MM.1S (cell line): ENCODE measurements around the gene SPATS1.

Experiments used
- EZH2 ChIP-seq: fragments of 300-600 bp; sonication (generic); optimal IDR thresholded peaks from 2 replicates; pipeline ENCODE3; 2017; ENCODE audit warnings: low read depth, mild to moderate bottlenecking, antibody characterized with exemption, low read length, mixed read lengths
- EZH2phosphoT487 ChIP-seq: fragments of 300-600 bp; sonication (generic); IDR thresholded peaks from 2 replicates; pipeline ENCODE4 v1.6.1; 2018; ENCODE audit warnings: antibody characterized with exemption, low read length
- TF ChIP-seq, protein P1 (sequence below): fragments of 300-600 bp; sonication (generic); IDR thresholded peaks from 2 replicates; pipeline ENCODE4 v1.5.1; 2016; ENCODE audit warnings: antibody characterized with exemption, low read length, mixed read lengths

DNA sequence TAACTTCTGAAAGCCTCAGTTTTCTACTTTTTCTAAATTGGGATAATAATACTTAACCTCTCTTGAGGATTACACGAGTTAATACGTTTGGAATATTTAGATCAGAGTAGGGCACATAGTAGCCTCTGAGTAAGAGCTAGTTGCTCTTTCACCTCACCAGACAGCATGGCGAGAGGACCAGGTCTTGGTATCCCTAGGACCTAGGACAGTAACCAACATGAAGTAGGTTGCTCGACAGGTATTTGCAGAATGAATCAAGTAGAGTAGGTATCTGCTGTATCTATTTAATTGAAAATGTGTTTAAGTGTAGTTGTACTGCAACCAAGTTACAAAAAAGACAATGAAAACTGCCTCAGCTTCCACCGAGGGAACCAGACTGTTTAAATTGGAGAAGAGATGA lies 46.4 kb downstream of the SPATS1 start:
- TF ChIP-seq, protein P1, sequence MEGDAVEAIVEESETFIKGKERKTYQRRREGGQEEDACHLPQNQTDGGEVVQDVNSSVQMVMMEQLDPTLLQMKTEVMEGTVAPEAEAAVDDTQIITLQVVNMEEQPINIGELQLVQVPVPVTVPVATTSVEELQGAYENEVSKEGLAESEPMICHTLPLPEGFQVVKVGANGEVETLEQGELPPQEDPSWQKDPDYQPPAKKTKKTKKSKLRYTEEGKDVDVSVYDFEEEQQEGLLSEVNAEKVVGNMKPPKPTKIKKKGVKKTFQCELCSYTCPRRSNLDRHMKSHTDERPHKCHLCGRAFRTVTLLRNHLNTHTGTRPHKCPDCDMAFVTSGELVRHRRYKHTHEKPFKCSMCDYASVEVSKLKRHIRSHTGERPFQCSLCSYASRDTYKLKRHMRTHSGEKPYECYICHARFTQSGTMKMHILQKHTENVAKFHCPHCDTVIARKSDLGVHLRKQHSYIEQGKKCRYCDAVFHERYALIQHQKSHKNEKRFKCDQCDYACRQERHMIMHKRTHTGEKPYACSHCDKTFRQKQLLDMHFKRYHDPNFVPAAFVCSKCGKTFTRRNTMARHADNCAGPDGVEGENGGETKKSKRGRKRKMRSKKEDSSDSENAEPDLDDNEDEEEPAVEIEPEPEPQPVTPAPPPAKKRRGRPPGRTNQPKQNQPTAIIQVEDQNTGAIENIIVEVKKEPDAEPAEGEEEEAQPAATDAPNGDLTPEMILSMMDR = no peak
- TF ChIP-seq EZH2 = no peak
- no peak for TF ChIP-seq EZH2phosphoT487
